DND-41 (cell line): ENCODE results near the gene GRAMD2B.

Experiments
- EZH2 ChIP-seq: IDR thresholded peaks from 3 replicates; pipeline ENCODE4 v1.6.1; 2012; ENCODE audit warnings: borderline replicate concordance, low read depth, mild to moderate bottlenecking, moderate library complexity, low read length, inconsistent platforms; ENCODE audit not compliant: severe bottlenecking
- TF ChIP-seq, protein P1 (sequence below): IDR thresholded peaks from 2 replicates; pipeline ENCODE4 v1.5.1; 2012; ENCODE audit warnings: borderline replicate concordance, low read length, moderate library complexity, mild to moderate bottlenecking; ENCODE audit not compliant: poor library complexity, severe bottlenecking; ENCODE audit errors: extremely low read depth

DNA sequence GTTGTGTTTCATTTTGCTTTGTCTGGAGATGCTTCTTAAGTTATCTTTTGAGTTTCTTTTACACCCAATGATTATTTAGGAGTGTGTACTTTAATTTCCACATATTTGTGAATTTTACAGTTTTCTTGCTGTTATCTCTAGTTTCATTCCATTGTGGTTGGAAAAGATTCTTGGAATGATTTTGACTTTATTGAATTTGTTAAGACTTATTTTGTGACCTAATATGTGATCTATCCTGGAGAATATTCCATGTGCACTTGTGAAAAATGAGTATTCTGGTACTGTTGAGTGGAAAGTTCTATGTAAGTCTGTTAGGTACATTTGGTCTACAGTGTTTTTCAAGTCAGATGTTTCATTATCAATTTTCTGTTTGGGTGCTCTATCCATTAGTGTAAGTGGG is 24.4 kb upstream of the GRAMD2B start:
- TF ChIP-seq, protein P1, sequence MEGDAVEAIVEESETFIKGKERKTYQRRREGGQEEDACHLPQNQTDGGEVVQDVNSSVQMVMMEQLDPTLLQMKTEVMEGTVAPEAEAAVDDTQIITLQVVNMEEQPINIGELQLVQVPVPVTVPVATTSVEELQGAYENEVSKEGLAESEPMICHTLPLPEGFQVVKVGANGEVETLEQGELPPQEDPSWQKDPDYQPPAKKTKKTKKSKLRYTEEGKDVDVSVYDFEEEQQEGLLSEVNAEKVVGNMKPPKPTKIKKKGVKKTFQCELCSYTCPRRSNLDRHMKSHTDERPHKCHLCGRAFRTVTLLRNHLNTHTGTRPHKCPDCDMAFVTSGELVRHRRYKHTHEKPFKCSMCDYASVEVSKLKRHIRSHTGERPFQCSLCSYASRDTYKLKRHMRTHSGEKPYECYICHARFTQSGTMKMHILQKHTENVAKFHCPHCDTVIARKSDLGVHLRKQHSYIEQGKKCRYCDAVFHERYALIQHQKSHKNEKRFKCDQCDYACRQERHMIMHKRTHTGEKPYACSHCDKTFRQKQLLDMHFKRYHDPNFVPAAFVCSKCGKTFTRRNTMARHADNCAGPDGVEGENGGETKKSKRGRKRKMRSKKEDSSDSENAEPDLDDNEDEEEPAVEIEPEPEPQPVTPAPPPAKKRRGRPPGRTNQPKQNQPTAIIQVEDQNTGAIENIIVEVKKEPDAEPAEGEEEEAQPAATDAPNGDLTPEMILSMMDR = no peak
- no peak for TF ChIP-seq EZH2
